Activated naive CD4-positive, alpha-beta T cell treated with anti-CD3 and anti-CD28 coated beads, Interleukin-2, amount 50 U/mL, for 72 hours (primary cell): ENCODE measurements around the gene TNFSF10. TPM values are rescaled to one million over a fixed set of nuclear protein-coding genes. Genes with fewer than 3 reads are reported as not detected.
A peak's percentile ranks its signal among the peaks of the same experiment; 100 is the strongest.
"Not testable (repeated sequence)": the region's sequence is repeated elsewhere in the genome, so short reads cannot be mapped to it uniquely, and the experiment has no call there.

ENCODE experiments used
- ATAC-seq, 2 donors: fragments of 150-1000 bp; cut with Tn5 transposase; 2 replicates each; pipeline ENCODE4 v1.10.0; 2021; ENCODE audit warnings: mild to moderate bottlenecking in 2 of 2, moderate library complexity in 2 of 2
- DNase-seq, 2 donors: peaks; one replicate each; pipeline ENCODE4 v3.0.0; 2021 to 2022; ENCODE audit warnings: low spot score in 2 of 2
- H3K27ac Mint-ChIP-seq, 2 donors: one replicate each; pipeline ENCODE4 v1.8.0; 2022; ENCODE audit warnings: mild to moderate bottlenecking in 2 of 2, mixed read lengths in 2 of 2
- H3K36me3 Mint-ChIP-seq, 2 donors: one replicate each; pipeline ENCODE4 v1.8.0; 2022; ENCODE audit warnings: mixed read lengths in 2 of 2
- H3K9me3 Mint-ChIP-seq, 2 donors: one replicate each; pipeline ENCODE4 v1.8.0; 2022; ENCODE audit warnings: mixed read lengths in 2 of 2
- total RNA-seq, 2 donors: library from RNA; stranded (reverse); gene quantifications; one replicate each; pipeline ENCODE4 v1.2.3, GENCODE V29; 2022

The TNFSF10 gene
- total RNA-seq = 10 to 100 TPM; 32.7 to 99.9 TPM

DNA sequence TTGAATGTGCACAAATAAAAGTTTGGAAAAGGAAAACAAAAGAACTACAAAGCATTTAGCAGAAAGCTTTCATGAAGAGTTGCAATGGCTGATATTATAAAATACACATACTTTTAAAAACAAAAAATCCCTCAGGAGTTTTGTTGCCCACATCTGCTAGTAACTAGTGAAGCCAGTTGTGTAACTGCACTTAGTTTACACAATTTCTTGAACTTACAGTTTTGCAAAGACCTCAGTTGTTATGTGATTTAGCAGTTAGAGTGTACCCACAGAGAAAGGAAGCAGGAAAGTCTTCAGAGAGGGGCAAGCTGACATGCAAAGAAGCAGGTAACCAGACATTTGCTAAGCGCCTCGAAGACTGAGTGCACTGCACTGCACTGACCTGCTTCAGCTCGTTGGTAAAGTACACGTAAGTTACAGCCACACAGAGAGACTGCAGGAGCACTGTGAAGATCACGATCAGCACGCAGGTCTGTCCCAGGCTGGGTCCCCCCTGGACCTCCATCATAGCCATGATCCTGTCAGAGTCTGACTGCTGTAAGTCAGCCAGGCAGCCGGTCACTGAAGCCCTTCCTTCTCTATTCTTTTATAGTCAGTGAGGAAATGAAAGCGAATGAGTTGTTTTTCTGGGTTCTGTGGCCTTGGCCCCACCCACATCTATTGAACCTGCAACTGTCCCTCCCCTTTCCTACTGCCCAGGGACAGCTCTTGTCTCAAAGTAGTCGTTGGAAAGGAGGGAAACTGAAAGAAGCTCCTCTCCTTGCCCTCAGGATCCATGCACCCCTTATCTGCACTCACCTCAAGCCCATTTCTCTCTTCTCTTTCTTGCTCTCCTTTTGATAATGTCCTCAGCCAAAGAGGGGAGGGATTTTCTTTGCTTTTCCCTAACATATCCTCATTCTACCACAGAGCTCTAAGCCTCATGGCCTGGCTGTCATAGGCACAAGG, at the start of gene TNFSF10:
Gene TNFSF10 (minus strand): TSS at position 560 of the 948 bp plus-strand sequence. CDS start 46 bp downstream, at position 514.
- H3K27ac Mint-ChIP-seq = peak within 1 kb of the TSS; percentile 89 to 90
- DNase-seq (peak; percentile 71 to 74), ATAC-seq (peak; percentile 72 to 80)
- peaks cover 20 to 41% of the 10 kb centered on the region in 2 donors for H3K36me3 Mint-ChIP-seq
- no peaks in the 10 kb centered on the region for H3K9me3 Mint-ChIP-seq

DNA sequence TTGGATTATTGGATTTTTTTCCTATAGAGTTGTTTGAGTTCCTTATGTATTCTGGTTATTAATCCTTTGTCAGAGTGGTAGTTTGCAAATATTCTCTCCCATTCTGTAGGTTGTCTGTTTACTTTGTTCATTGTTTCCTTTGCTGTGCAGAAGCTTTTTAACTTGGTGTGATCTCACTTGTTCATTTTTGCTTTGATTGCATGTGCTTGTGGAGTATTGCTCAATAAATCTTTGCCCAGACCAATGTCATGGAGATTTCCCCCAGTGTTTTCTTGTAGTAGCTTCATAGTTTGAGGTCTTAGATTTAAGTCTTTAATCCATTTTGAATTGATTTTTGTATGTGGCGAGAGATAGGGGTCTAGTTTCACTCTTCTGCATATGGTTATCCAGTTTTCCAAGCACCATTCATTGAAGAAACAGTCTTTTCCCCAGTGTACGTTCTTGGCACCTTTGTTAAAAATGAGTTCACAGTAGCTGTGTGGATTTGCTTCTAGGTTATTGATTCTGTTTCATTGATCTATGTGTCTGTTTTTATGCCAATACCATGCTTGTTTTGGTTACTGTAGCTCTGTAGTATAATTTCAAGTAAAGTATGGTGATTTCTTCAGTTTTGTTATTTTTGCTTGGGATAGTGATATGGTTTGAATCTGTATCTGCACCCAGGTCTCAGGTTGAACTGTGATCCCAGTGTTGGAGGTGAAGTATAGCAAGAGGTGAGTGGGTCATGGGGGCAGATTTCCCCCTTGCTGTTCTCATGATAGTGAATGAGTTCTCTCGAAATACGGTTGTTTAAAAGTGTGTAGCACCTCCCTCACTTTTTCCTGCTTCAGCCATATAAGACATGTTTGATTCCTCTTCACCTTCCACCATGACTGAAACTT, 46.1 kb upstream of the TNFSF10 start:
- no peak for ATAC-seq
- no peak overlapping the region for H3K27ac Mint-ChIP-seq
- peaks cover 21 to 49% of the 10 kb centered on the region in 2 donors for H3K9me3 Mint-ChIP-seq
- H3K36me3 Mint-ChIP-seq = peaks cover 5 to 37% of the 10 kb centered on the region in 2 donors
- no peak for DNase-seq

GRCh38 chr3:172568701-172569100, 45.5 kb upstream of the TNFSF10 start:
- DNase-seq = no peak
- no peak overlapping the region for H3K27ac Mint-ChIP-seq
- no peak for ATAC-seq
- H3K36me3 Mint-ChIP-seq = peaks cover 5 to 37% of the 10 kb centered on the region in 2 donors
- H3K9me3 Mint-ChIP-seq = peaks cover 21 to 46% of the 10 kb centered on the region in 2 donors

- not testable (repeated sequence) for DNase-seq, H3K27ac Mint-ChIP-seq, ATAC-seq
- peaks cover 5 to 37% of the 10 kb centered on the region in 2 donors for H3K36me3 Mint-ChIP-seq
- peaks cover 17 to 36% of the 10 kb centered on the region in 2 donors for H3K9me3 Mint-ChIP-seq
Observed at GRCh38 chr3:172566785-172567184, 43.6 kb upstream of the TNFSF10 start.

- Mint-ChIP-seq H3K9me3 (peaks cover 9 to 23% of the 10 kb centered on the region in 2 donors), H3K36me3 (peaks cover 0 to 20% of the 10 kb centered on the region in 2 donors), H3K27ac (no peak overlapping the region)
- no peak for ATAC-seq
- DNase-seq = no peak
Observed at GRCh38 chr3:172564499-172564898, 41.3 kb upstream of the TNFSF10 start.

GRCh38 chr3:172562871-172563865, 39.9 kb upstream of the TNFSF10 start:
- Mint-ChIP-seq H3K36me3 (peaks cover 0 to 12% of the 10 kb centered on the region in 2 donors), H3K9me3 (peaks cover 0 to 13% of the 10 kb centered on the region in 2 donors), H3K27ac (peak overlapping the region; percentile 85 to 97)
- DNase-seq (peak in 1 of 2 donors; percentile 32), ATAC-seq (peak; percentile 80 to 90)

DNA sequence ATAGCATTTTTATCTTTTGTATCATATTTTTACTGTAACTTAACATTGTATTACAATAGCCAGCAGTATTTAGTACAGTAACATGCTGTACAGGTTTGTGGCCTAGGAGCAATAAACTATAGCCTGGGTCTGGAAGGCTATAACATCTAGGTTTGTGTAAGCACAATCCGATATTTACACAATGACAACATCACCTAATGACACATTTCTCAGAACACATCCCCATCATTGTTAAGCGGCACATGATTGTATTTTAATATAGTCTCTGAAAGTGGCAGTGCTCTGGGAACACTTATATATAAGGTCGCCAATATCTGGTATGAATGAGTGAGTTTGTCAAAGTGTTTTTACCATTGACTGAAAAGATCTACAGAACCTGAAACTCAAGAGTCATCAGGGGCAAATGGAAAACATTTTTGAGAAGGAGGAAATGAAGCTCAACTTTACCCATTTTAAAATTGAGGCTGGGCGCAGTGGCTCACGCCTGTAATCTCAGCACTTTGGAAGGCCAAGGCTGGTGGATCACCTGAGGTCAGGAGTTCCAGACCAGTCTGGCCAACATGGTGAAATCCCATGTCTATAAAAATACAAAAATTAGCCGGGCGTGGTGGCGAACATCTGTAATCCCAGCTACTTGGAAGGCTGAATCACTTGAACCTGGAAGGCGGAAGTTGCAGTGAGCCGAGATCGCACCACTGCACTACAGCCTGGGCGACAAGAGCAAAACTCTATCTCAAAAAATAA, 38.8 kb upstream of the TNFSF10 start:
- H3K27ac Mint-ChIP-seq = peak overlapping the region; percentile 85 to 97
- ATAC-seq (peak; percentile 70 to 80), DNase-seq (peak; percentile 45 to 57)
- peaks cover 0 to 6% of the 10 kb centered on the region in 2 donors for H3K9me3 Mint-ChIP-seq
- H3K36me3 Mint-ChIP-seq = peaks cover 0 to 5% of the 10 kb centered on the region in 2 donors

DNA sequence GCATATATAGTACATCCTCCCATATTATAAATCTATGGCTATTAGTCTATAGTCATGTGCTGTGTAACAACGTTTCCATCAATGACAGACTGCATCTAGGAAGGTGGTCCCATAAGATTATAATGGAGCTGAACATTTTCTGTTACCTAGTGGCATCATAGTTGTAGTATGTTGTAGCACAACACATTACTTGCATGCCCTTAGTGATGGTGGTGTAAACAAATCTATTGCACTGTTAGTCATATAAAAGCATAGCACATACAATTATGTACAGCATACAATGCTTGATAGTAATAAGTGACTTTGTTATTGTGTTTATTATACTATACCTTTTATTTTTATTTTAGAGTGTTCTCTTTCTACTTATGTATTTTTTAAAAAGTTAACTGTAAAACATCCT, 37.4 kb upstream of the TNFSF10 start:
- Mint-ChIP-seq H3K27ac (peak overlapping the region in 1 of 2 donors; percentile 29), H3K36me3 (peaks cover 0 to 5% of the 10 kb centered on the region in 2 donors)

DNA sequence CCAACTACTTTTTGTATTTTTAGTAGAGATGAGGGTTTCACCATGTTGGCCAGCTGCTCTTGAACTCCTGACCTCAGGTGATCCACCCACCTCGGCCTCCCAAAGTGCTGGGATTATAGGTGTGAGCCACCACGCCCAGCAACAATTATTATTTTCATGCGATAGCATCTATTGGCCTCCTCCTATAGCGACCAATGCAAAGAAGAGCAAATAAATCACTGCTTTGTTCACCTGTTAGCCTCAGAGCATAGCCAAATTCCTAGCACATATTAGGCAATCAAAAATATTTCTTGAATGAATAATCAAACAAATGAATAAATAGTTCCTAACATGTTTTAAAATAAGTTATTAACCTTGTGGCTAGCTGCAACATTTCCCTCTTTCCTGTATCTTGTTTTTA, 36.8 kb upstream of the TNFSF10 start:
- no peak for DNase-seq
- Mint-ChIP-seq H3K27ac (no peak overlapping the region), H3K36me3 (peaks cover 0 to 5% of the 10 kb centered on the region in 2 donors), H3K9me3 (no peaks in the 10 kb centered on the region)
- no peak for ATAC-seq

More for the DNA sequence above, 37.4 kb upstream of the TNFSF10 start:
- H3K9me3 Mint-ChIP-seq = no peaks in the 10 kb centered on the region
- DNase-seq (no peak), ATAC-seq (no peak)

- ATAC-seq (no peak), DNase-seq (no peak)
- Mint-ChIP-seq H3K9me3 (no peaks in the 10 kb centered on the region), H3K27ac (no peak overlapping the region), H3K36me3 (peaks cover 0 to 5% of the 10 kb centered on the region in 2 donors)
Observed at GRCh38 chr3:172559020-172559419, 35.8 kb upstream of the TNFSF10 start.

DNA sequence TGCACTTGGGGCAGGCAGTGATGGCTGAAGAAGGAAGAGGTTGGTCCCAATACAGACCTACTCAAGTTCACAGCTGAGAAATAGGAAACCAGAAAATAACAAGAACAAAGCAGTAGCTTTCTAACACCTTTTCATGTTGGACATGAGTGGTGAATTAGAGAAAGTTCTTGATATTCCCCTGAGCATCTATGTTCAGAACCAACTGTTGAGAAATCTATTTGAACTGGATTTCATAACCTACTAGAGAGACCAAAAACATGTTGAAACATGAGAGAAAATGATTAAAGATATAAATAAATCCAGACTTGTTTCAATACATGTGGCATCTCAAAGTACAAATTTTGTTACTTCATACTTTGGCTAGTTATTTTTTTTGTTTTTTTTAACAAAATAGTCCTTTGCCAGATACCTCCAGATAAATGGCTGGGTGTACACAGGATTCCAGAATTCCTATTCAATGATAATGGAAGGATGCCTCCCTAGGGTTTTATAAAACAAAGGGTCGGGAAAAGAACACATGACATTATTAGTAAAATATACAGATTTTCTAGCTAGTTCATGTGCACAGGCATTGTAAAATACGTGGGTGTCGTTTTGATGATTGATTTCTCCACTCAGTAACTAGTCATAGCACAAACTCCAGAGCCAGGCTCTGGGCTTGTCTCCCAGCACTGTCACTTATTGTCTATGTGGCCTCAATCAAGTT, 34.4 kb upstream of the TNFSF10 start:
- H3K36me3 Mint-ChIP-seq = peaks cover 0 to 5% of the 10 kb centered on the region in 2 donors
- DNase-seq (no peak), ATAC-seq (peak in 1 of 2 donors; percentile 56)
- no peak overlapping the region for H3K27ac Mint-ChIP-seq
- H3K9me3 Mint-ChIP-seq = no peaks in the 10 kb centered on the region

GRCh38 chr3:172553526-172554252, 30.5 kb upstream of the TNFSF10 start:
- no peak for DNase-seq
- Mint-ChIP-seq H3K27ac (no peak overlapping the region), H3K9me3 (peaks cover 0 to 11% of the 10 kb centered on the region in 2 donors), H3K36me3 (peaks cover 0 to 11% of the 10 kb centered on the region in 2 donors)
- ATAC-seq = no peak

GRCh38 chr3:172552607-172553006, 29.4 kb upstream of the TNFSF10 start:
- Mint-ChIP-seq H3K36me3 (peaks cover 0 to 20% of the 10 kb centered on the region in 2 donors), H3K9me3 (peaks cover 0 to 18% of the 10 kb centered on the region in 2 donors), H3K27ac (no peak overlapping the region)
- DNase-seq = no peak
- no peak for ATAC-seq

DNA sequence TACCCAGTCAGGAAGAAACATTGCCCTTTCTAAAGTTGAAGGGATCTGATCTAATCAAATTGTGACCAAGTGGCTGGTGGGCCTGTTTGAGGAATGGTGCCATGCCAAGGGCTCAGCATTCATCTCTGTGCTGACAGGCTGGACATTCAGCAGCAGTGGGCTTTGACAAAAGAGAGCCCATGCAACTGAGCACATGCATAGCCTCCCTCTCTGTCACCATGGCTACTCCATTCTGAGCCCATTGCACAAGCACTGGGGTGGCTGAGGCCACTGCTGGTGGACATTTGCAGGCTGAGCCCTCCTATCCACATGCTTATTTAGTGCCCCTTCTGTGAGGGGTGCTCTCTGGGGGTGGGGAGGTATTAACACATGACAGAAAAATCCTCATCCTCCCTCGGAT, 28.6 kb upstream of the TNFSF10 start:
- H3K9me3 Mint-ChIP-seq = peaks cover 0 to 18% of the 10 kb centered on the region in 2 donors
- H3K27ac Mint-ChIP-seq = no peak overlapping the region
- ATAC-seq = no peak
- peaks cover 0 to 20% of the 10 kb centered on the region in 2 donors for H3K36me3 Mint-ChIP-seq
- no peak for DNase-seq
